NB4 (cell line): ENCODE measurements around the gene TOR1A.

ENCODE experiments used
- CTCF ChIP-seq: IDR thresholded peaks from one replicate; pipeline ENCODE4 v1.5.1; 2012; ENCODE audit warnings: low read depth, low read length
- POLR2A ChIP-seq: IDR thresholded peaks from 2 replicates; pipeline ENCODE4 v1.6.1; 2011; ENCODE audit warnings: mild to moderate bottlenecking; ENCODE audit not compliant: insufficient read length; ENCODE audit errors: extremely low read depth

GRCh38 chr9:129779560-129780190, 44.3 kb downstream of the TOR1A start:
- TF ChIP-seq POLR2A (no peak), CTCF (no peak)
